Osteoblast (primary cell): ENCODE data around the gene SAMD7. TPM values are rescaled to one million over a fixed set of nuclear protein-coding genes. Genes with fewer than 3 reads are reported as not detected.

Source experiments
- DNase-seq: peaks from one replicate; pipeline ENCODE4 v3.0.0; 2011; ENCODE audit warnings: low spot score, mixed read lengths; ENCODE audit not compliant: insufficient read length; ENCODE audit errors: missing footprints
- H2AFZ ChIP-seq: 2 replicates; pipeline ENCODE4 v1.6.0; 2011; ENCODE audit warnings: mild to moderate bottlenecking, low read length
- H3K27ac ChIP-seq: 2 replicates; pipeline ENCODE4 v1.5.1; 2011; ENCODE audit warnings: mild to moderate bottlenecking, low read depth, low read length, moderate library complexity
- H3K27me3 ChIP-seq: 2 replicates; pipeline ENCODE4 v1.6.0; 2012; ENCODE audit warnings: mild to moderate bottlenecking, control low read depth, inconsistent platforms, low read length, moderate library complexity; ENCODE audit not compliant: insufficient read depth
- H3K36me3 ChIP-seq: 2 replicates; pipeline ENCODE4 v1.5.1; 2011; ENCODE audit warnings: mild to moderate bottlenecking, low read length, control low read depth, moderate library complexity; ENCODE audit not compliant: insufficient read depth
- H3K4me1 ChIP-seq: 2 replicates; pipeline ENCODE4 v1.5.1; 2011; ENCODE audit warnings: mild to moderate bottlenecking, low read length, control low read depth, moderate library complexity; ENCODE audit not compliant: insufficient read depth
- H3K4me2 ChIP-seq: 2 replicates; pipeline ENCODE4 v1.6.0; 2011; ENCODE audit warnings: mild to moderate bottlenecking, low read length; ENCODE audit not compliant: insufficient read depth
- H3K4me3 ChIP-seq: fragments of 200-600 bp; sonication (generic); 3 replicates; pipeline ENCODE4 v1.5.1; 2012; ENCODE audit warnings: mild to moderate bottlenecking, low read length, inconsistent platforms; ENCODE audit not compliant: insufficient read depth
- H3K79me2 ChIP-seq: 2 replicates; pipeline ENCODE4 v1.6.0; 2012; ENCODE audit warnings: mild to moderate bottlenecking, low read length, control low read depth, inconsistent platforms; ENCODE audit not compliant: insufficient read depth
- H3K9me3 ChIP-seq: 2 replicates; pipeline ENCODE4 v1.5.1; 2011; ENCODE audit warnings: low read depth, low read length, control low read depth
- H4K20me1 ChIP-seq: 2 replicates; pipeline ENCODE4 v1.6.0; 2012; ENCODE audit warnings: mild to moderate bottlenecking, low read length, control low read depth; ENCODE audit not compliant: insufficient read depth
- total RNA-seq: library from RNA; depleted of rRNA; stranded (reverse); fragments of >200 nt; gene quantifications from 2 replicates; pipeline ENCODE4 v1.2.3, GENCODE V29; 2012
- TF ChIP-seq, protein P1 (sequence below): IDR thresholded peaks from 2 replicates; pipeline ENCODE4 v1.5.1; 2011; ENCODE audit warnings: mild to moderate bottlenecking, low read depth, low read length, moderate library complexity; ENCODE audit errors: extremely low read depth

The SAMD7 gene
- total RNA-seq, 1 donor, result not detected

DNA sequence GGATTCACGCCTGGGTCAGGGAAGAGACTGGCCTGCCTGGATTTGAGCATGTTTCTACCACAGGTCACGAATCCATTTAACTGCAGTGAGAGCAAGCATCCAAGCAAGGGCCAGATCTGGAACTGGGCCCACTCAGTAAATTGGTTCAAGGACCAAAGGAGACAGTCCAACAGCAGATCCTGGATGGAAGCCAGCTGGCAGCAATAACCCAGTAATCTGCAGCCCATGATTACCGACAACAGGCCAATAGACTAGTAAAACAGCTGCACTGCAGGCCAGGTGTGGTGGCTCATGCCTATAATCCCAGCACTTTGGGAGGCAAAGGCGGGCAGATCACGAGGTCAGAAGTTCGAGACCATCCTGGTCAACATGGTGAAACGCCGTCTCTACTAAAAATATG lies 11.8 kb downstream of the SAMD7 start:
- no peaks in the 10 kb centered on the region for H3K4me1 ChIP-seq
- no peak overlapping the region for H3K27ac ChIP-seq
- H3K79me2 ChIP-seq, result no peaks in the 10 kb centered on the region
- H3K4me2 ChIP-seq, result no peak overlapping the region
- H3K36me3 ChIP-seq, result no peaks in the 10 kb centered on the region
- no peak for DNase-seq
- TF ChIP-seq, protein P1, sequence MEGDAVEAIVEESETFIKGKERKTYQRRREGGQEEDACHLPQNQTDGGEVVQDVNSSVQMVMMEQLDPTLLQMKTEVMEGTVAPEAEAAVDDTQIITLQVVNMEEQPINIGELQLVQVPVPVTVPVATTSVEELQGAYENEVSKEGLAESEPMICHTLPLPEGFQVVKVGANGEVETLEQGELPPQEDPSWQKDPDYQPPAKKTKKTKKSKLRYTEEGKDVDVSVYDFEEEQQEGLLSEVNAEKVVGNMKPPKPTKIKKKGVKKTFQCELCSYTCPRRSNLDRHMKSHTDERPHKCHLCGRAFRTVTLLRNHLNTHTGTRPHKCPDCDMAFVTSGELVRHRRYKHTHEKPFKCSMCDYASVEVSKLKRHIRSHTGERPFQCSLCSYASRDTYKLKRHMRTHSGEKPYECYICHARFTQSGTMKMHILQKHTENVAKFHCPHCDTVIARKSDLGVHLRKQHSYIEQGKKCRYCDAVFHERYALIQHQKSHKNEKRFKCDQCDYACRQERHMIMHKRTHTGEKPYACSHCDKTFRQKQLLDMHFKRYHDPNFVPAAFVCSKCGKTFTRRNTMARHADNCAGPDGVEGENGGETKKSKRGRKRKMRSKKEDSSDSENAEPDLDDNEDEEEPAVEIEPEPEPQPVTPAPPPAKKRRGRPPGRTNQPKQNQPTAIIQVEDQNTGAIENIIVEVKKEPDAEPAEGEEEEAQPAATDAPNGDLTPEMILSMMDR, result no peak
- no peak overlapping the region for H3K4me3 ChIP-seq
- no peak overlapping the region for H2AFZ ChIP-seq
- peaks cover 4% of the 10 kb centered on the region for H3K27me3 ChIP-seq
- no peaks in the 10 kb centered on the region for H4K20me1 ChIP-seq
- H3K9me3 ChIP-seq, result no peaks in the 10 kb centered on the region

DNA sequence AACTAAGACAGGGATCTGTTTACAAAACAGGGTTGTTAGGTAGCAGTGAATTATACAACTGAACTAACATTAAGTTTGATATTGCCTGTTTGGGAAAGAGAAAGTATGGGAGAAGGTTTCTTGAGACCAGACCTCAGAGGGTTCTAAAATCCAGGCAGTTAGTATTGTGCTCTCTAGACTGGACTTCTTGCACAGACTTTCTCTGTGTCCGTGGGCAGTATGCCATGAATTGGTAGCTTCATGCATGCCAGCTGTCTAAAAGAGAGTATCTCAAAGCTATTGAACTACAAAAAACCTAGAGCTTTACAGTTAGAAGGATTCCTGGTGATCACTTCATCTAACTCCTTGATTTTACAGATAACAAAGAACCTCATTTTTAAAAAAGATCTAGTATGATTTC lies 12.5 kb downstream of the SAMD7 start:
- Histone ChIP-seq H2AFZ (no peak overlapping the region), H3K27me3 (peaks cover 4% of the 10 kb centered on the region), H3K4me1 (no peaks in the 10 kb centered on the region), H3K36me3 (no peaks in the 10 kb centered on the region), H4K20me1 (no peaks in the 10 kb centered on the region), H3K27ac (no peak overlapping the region), H3K4me3 (no peak overlapping the region), H3K79me2 (no peaks in the 10 kb centered on the region), H3K9me3 (no peaks in the 10 kb centered on the region), H3K4me2 (no peak overlapping the region)
- no peak for DNase-seq
- TF ChIP-seq, protein P1, result no peak

- Histone ChIP-seq H2AFZ (no peak overlapping the region), H3K27me3 (no peaks in the 10 kb centered on the region), H3K4me3 (no peak overlapping the region), H3K9me3 (no peaks in the 10 kb centered on the region), H3K36me3 (no peaks in the 10 kb centered on the region), H3K27ac (no peak overlapping the region), H4K20me1 (no peaks in the 10 kb centered on the region), H3K79me2 (no peaks in the 10 kb centered on the region), H3K4me2 (no peak overlapping the region), H3K4me1 (no peaks in the 10 kb centered on the region)
- DNase-seq, result no peak
- TF ChIP-seq, protein P1, result no peak
Observed at GRCh38 chr3:169929830-169930519, 18.6 kb downstream of the SAMD7 start.

DNA sequence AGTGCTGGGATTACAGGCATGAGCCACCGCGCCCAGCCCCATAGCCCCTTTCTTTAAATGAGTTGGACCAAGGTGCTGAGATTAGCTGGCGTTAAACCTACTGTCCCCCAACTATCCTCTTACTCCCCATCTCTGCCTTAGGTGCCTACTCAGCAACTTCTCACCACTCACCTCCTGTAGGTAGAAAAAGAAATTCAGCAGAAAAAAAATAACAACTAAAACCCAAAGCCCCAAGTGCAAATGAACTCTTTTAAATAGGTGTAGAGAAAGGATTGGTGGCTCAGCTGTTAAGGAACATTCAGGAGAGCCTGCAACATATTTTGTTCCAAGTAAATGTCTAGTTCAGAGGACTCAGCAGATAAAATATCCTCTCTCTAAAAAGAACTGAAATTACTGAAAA lies 19.5 kb downstream of the SAMD7 start:
- no peaks in the 10 kb centered on the region for H4K20me1 ChIP-seq
- no peak for DNase-seq

More for the DNA sequence above, 19.5 kb downstream of the SAMD7 start:
- Histone ChIP-seq H3K27me3 (peaks cover 2% of the 10 kb centered on the region), H3K27ac (no peak overlapping the region), H3K4me1 (no peaks in the 10 kb centered on the region), H3K4me2 (no peak overlapping the region), H3K36me3 (no peaks in the 10 kb centered on the region), H2AFZ (no peak overlapping the region), H3K9me3 (no peaks in the 10 kb centered on the region), H3K79me2 (no peaks in the 10 kb centered on the region), H3K4me3 (no peak overlapping the region)
- TF ChIP-seq, protein P1, result no peak
